VCaP (cell line): ENCODE measurements around the gene OR2B2.

Source experiments
- H3K27ac ChIP-seq: fragments of 450-650 bp; 2 replicates; pipeline ENCODE4 v1.5.1; 2017
- TF ChIP-seq, protein P1 (sequence below): fragments of 450-650 bp; conservative IDR thresholded peaks from 2 replicates; pipeline ENCODE4 v1.5.1; 2017; ENCODE audit warnings: mild to moderate bottlenecking, moderate library complexity

OR2B2 gene

GRCh38 chr6:27924179-27924578 is 12.0 kb upstream of the OR2B2 start:
- H3K27ac ChIP-seq, result no peak overlapping the region
- TF ChIP-seq, protein P1, sequence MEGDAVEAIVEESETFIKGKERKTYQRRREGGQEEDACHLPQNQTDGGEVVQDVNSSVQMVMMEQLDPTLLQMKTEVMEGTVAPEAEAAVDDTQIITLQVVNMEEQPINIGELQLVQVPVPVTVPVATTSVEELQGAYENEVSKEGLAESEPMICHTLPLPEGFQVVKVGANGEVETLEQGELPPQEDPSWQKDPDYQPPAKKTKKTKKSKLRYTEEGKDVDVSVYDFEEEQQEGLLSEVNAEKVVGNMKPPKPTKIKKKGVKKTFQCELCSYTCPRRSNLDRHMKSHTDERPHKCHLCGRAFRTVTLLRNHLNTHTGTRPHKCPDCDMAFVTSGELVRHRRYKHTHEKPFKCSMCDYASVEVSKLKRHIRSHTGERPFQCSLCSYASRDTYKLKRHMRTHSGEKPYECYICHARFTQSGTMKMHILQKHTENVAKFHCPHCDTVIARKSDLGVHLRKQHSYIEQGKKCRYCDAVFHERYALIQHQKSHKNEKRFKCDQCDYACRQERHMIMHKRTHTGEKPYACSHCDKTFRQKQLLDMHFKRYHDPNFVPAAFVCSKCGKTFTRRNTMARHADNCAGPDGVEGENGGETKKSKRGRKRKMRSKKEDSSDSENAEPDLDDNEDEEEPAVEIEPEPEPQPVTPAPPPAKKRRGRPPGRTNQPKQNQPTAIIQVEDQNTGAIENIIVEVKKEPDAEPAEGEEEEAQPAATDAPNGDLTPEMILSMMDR, result no peak

DNA sequence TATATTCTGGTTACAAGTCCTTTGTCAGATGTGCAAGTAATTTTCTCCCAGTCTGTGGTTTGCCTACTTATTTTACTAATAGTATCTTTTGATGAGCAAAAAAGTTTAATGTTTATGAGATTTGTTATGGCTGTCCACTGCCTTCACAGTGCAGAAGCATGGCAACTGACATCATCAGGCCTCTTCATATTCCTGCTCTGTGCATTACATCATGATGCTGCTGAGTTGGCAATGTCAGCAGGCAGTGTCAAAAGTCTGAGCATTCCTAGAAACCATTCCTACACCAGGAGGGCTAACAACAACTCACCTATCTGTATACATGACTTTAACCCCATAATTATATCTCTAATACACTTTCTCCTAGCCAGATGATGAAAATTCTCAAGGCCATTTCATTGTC is 10.8 kb upstream of the OR2B2 start:
- no peak overlapping the region for H3K27ac ChIP-seq
- TF ChIP-seq, protein P1, result no peak

- no peak overlapping the region for H3K27ac ChIP-seq
- TF ChIP-seq, protein P1, result no peak
Measured at GRCh38 chr6:27908017-27908416, 4.2 kb downstream of the OR2B2 start.

DNA sequence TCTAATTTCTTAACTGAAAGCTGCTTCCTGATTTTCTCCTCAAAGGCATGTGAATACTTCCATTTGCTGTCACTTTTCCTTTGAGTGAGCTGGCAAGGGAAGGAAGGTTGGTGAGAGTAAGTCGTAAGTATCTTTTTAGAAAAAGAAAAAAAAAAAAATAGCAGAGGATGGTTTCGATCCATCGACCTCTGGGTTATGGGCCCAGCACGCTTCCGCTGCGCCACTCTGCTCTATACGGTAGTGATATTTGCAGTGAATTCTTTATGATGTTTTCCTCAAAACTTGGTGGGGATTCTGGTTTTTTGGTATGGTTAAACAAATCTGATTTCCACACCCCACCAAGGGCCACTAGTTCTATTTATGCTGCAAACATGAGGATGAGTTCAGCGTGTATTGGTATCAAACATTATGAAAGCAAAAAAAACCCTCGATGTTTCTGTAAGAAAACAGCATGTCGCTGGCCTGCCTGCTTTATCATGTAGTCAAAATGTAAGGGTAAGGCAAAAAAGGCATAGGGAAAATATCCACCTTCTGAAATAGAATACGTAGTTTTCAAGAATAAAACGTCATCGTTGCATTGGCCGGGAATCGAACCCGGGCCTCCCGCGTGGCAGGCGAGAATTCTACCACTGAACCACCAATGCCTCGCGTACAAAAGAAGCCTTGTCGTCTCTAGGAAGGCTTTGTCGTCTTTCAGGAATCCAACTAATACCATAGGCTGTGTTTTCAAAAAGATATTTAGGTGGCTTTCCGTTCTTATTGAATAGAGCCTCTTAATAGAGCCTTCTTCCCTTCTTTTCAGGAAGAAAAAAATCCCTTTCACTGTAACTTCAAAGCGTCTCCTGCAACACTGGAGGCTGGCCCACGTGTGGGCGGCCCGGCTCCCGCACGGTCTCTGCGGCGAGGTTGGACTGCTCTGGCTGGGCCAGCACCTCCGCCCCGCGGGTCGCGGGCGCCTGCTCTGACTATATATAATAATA is 9.6 kb downstream of the OR2B2 start:
- peak overlapping the region; percentile 71 for H3K27ac ChIP-seq
- TF ChIP-seq, protein P1, result no peak

DNA sequence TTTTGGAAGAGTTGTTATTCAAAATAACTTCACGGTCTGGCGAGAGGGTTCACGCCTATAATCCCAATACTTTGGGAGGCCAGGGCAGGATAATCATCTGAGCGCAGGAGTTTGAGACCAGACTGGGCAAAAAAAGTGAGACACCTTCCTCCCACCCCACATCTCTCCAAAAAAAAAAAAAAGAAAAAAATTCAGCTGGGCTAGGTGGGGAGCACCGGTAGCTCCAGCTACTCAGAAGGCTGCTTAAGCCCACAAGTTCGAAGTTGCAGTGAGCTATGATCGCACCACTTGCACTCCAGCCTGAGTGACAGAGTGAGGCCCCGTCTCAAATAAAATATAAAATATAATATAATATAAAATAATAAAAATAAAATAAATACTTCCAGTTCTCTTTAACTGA is 10.4 kb downstream of the OR2B2 start:
- H3K27ac ChIP-seq, result peak overlapping the region; percentile 71
- TF ChIP-seq, protein P1, result no peak

GRCh38 chr6:27900197-27900596 is 12.0 kb downstream of the OR2B2 start:
- H3K27ac ChIP-seq, result peak overlapping the region; percentile 63

DNA sequence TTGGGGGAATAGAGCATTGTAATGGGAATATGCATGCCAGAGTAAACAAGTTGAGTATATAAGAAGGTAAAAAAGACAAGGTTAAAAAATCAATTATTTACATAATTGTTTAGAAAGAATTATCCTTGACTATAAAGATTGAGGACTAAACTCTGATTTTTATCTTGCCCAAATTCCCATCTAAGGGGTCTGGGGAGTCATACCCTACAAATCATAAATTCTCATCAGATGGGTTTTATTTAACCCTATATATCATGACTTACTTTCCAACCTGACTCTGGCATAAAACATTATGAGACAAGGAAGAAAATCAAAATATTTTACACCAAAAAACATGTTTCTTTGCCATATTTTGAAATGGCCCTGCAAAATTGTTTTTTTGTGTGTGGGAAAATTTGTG is 12.7 kb downstream of the OR2B2 start:
- TF ChIP-seq, protein P1, result no peak
- H3K27ac ChIP-seq, result peak overlapping the region; percentile 63
